HTERT RPE-1 (cell line): ENCODE data around the gene SLC6A3.

Experiments used
- in situ Hi-C: fragments of 300-500 bp; cut with MboI; formaldehyde crosslinking; loops from 4 replicates; pipeline ENCODE4 v1.14.3; 2020; ENCODE audit warnings: low sequenced_read_pairs

The SLC6A3 gene

DNA sequence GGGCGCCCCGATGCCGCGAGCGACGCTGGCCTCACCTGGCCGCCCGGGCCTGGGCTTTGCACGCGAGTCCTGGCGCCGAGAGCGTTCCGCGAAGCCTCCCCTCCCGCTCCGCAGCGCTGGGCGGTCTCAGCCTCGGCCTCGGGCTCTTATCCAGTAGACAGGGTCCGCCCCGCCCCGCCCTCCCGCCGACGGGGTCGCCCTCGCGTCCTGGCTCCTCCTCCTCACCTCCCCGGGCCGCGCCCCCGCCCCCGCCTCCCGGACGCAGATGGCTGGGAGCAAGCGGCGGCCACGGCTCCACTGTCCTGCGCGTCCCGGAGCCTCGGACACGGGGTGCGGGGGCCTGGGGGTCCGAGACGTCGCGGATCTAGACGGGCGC lies at the start of gene SLC6A3:
Gene SLC6A3 (minus strand): TSS at position 128 of the 376 bp plus-strand sequence. CDS start 2,243 bp downstream, outside the sequence.
- in situ Hi-C loops, result no loop called here

DNA sequence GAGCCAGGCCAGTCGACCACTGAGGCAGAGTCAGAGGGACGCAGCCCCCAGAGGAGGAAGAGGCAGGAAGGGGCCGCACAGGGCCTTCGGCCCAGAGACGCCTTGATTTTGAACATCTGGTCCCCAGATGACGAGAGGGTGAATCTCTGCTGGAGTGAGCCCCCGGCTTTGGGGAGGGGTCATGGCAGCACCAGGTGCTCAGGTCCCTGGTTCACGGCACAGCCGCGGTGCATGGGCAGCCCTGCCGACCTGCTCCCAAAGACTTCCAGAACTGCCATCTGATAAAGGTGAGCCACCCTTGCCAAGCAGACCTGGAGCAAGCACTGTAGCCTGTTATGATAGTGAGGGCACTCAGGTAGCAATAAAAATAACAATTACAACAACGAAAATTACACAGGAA lies 48.7 kb upstream of the SLC6A3 start:
- in situ Hi-C loops, result no loop called here

DNA sequence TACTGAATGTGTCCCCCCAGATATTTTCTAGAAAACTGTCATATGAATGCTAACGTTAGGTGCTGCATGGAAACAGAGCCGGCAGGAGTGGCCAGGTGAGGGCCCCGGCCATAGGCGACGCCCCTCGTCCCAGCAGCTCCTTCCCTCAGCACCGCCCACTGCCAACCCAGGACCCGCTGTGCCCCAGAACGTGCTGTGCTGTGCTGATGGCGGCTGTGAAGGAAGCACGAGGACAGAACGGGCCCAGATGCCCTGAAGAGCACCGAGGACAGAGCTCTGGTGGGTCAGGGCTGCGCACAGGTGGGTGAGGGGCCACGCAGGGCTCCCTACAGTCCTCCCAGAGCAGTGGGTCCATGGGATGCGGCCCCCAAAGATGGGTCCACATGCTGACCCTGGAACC lies 48.2 kb upstream of the SLC6A3 start:
- in situ Hi-C loops, result no loop called here

DNA sequence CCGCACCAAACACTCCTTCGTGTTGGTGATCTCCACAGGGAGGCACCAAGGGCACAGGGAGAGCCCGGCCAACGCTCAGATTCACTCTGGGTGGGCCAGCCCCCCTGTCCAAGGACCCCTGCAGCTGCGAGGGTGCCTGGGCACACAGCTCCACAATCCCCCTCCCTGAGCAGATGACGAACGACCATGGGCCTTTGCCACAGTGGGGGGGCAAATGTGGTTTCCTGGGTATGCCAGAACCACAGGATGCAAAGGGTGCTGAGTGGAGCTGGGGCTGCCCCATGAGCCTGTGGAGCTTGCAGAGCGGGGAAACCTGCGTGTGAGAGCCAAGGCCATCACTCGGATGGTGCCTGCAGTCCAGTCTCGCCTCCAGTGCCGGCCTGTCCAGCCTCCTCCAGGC lies 47.5 kb upstream of the SLC6A3 start:
- in situ Hi-C loops, result no loop called here

DNA sequence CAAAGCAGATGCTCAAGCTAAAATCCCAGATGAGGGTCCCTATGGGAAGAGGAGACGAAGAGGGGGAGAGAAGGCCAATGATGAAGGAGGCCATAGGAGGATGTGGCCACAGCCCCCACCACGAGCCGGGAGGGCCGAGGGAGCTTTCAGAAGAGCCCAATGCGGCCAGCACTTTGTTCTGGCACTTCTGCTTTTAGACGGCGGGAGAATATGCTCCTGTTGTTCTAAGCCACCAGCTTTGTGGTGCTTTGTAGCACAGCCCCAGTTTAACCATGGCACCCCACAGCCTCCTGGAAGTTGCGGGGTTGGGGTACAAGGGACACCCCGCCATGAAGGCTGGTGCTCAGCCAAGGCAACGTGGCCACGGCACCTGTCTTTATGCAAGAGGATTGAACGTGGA lies 45.1 kb upstream of the SLC6A3 start:
- in situ Hi-C loops, result no loop called here

DNA sequence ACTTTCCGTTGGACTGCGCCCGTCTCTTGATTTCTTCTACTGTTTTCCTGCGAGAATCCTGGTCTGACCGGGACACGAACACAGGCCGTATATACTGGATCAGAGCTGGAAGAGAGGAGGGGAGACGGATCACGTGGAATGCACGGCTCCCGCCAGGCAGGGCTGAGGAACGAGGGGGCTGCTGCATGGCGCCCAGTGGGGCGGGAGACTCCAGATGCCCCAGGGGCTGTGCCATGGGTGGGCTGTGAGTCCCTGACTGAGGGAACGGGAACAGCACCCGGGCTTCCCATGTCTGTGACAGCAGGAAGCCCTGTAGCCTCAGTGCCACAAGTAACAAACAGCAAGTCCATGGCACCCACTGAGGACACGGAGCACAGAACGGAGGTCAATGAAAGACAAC lies 44.5 kb upstream of the SLC6A3 start:
- in situ Hi-C loops, result no loop called here

DNA sequence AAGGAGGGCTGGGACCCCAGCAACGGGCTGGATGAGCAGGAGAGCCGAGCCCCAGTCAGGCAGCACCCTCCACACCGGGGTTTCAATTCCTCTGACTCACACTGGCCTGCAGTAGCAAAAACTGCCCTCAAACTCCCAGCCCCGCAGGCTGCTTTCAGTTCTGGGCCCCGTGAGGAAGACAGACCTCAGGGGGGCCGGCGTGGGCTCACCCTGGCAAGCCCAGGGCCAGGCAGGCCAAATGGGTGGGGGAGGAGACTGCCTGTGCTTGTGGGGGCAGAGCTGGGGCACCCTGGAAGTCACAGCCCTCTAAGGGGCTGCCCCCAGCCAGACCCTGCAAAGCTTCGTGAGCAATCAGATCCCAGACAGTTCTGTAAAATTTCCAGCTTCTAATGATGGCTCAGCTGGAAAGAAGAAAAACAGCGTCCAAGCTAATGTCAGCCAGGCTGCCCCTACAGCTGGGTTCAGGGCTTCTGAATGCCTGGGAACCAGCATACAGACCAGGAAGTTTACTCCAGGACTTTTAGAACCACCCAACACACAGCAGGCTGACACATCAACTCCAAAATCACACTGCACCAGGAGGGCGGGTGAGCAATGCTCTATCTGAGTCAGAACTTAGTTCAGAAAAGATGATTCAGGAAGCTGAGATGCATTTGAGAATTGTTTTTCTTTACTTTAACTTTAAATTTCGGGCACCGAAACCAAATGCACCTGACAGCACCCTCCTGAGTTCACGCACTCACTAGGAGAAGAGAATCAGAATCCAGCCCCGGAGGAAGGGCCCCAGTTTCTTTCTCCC lies 43.8 kb upstream of the SLC6A3 start:
- in situ Hi-C loops, result no loop called here

DNA sequence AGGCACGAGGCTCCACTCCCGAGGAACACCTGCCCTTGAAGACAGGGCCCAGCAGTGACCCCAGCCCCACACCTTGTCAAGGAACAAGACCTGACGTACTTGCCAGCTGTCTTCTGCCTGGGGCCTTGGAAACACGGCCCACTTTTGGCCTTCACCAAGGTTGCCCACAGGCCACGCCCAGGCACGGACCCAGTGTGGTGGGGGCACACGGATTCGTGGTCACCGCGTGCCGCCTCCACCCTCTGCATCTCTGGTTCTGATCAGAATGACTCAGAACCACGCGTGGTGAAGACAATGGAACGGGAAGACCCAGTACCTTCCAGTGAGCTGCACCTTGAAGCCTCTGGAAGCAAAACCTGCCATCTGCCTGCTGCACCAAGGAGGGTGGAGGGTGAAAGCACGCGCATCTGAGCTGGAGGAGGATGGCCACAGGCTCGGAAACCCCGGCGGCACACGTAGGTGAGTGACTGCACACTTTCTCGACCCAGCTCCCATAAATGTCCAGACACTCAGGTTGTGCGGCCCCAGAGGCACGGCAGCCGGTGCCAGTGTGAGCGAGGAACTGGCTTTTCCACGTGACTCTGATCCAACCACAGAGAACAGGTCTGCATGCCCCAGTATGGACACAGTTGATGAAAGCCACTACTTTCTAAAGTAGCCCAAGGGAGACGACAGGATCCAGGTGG lies 42.0 kb upstream of the SLC6A3 start:
- in situ Hi-C loops, result no loop called here

DNA sequence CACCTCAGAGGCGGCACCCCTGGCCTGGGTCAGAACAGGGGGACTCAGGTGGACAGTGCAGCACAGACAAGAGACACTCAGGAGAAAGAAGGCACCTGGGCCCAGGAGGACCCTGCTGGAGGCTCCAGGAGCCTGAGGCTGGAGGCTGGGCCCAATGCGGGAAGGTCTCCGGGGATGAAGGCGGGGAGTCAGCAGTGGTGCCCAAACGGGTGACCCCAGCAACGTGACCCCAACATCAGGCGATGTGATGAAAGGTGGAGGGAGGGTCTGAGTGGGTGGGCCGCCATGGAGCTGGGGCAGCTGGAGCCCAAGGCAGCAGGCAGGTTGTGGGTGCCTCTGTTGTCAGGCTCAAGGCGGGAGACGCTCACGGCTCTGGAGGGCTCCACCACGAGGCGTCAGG lies 41.0 kb upstream of the SLC6A3 start:
- in situ Hi-C loops, result no loop called here

DNA sequence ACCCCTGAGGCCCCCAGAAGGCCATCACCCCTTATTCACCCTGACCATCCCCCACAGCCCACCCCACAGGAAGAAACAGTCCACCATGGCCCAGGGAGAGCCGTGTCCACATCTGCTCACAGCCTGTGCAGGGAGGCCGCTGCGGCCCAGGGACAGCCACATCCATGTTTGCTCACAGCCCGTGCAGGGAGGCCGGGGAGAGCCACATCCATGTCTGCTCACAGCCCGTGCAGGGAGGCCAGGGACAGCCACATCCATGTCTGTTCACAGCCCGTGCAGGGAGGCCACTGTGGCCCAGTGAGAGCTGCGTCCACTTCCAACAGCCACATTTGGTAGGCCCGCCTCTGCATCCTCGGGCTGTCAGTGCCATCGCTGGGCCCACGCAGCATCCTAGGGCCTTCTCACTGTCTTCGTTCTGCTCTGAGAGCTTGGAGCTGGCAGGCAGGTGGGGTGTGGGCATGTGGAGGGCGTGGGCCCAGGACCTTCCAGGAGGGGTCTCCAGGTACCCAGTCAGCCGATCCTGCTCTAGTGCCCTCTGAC lies 40.4 kb upstream of the SLC6A3 start:
- in situ Hi-C loops, result no loop called here

DNA sequence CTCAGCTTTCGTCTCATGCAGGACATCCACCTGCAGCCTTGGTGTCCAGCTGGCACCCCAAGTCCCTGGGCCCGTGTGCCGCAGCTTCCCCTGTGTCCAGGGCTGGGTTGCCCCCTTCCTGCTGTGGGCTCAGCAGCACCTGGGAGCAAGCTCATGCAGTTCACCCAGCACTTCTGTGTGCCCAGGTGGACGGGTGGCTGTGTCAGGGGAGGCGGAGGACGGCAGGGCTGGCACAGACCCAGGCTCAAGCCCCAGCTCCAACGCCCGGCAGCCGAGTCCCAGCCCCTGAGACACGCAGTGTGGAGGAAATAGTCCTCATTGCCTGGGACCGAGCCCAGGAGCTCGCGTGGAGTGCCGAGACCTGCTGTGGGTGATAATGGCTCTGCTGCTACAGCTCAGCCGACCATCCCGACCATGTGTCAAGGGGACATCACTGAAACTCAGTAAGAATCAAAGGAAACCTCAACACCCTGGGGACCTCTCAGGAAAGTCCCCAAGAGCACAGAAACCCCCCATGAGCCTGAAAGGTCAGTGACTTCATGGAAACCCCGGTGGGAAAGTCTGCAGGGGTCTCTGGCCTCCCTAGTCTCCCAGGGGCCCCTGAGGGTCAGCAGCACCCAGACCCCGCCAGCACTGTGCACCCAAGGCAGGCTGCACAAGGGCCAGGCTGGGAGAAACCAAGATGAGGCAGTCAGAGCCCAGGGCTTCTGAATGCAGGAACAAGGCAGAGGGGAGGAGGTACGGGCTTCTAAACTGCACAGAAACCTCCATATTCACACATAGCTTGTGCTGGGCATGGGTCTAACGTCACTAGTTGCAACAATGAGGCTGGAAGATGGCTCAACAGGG lies 39.7 kb upstream of the SLC6A3 start:
- in situ Hi-C loops, result no loop called here

DNA sequence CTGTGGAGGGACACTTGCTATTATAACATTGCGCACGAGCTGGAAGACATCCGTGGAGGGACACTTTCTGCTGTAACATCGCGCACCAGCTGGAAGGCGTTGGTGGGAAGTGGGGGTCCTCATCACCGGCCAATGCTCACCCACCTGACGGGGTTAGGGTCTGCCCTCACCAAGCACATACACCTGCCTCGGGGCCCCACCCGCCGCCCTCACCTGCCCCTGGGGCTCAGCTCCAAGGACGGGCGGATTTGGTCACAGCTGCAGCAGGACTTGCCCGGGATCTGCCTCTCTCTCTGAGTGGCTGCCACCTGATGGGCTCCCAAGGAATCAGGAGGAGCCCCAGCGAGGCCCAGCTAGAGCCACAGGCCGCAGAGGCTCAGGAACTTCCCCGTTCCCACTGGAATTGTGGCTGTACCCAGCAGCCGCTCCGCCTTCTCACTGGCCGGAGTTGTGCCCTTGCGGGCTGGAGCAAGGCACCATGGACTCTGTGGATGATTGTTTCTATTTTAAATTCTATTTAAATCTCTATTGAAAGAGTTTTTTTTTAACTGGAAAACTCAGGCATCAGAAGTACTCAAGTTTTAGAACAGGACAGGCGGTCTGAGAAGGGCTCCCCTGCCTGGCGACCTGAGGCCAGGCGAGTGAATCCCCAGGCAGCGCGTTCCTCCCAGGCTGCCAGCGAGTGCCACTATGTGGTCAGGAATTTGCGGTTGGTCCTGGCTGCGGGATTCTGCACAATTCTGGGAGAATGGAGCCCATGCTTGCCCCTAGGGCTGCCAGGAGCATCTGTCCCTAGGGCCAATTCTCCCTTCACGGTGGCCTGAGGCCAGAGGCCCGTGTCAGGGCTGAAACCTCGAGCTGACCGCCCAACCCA lies 38.9 kb upstream of the SLC6A3 start:
- in situ Hi-C loops, result no loop called here

DNA sequence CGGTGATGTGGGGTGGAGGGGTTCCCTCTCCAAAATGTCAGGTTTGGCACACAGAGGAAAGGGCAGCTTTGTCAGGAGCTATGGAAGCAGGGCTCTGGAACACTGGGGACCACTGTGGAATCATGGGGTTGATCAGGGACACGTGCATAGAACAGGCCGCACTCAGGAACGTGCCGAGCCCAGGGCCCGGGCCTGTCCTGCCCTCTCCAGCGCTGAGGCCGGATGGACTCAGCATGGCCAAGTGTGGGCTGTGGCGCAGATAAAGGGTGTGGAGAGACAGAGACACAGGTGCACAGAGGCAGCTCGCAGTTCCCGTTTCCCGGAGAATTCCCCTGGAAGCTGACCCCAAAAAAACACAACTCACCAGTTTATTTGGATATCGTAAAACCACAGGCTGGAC lies 37.8 kb upstream of the SLC6A3 start:
- in situ Hi-C loops, result no loop called here

DNA sequence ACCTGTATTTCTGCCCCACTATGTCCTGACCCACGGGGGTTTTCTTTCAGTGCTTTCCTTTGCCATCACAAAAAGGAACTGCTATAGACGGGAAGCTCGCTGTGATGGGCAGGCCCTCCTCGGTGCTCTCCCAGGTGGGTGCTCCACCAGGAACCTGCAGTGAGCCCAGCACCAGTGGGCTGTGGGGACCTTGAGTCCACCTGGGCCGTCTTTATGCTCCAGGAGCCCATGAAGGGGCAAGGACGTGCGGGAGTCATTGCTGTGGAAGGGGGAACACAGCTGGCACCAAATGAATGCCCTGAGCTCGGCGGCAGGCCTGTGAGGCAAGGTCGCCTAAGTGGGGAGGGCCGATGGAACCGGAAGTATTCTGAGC lies 36.7 kb upstream of the SLC6A3 start:
- in situ Hi-C loops, result no loop called here

DNA sequence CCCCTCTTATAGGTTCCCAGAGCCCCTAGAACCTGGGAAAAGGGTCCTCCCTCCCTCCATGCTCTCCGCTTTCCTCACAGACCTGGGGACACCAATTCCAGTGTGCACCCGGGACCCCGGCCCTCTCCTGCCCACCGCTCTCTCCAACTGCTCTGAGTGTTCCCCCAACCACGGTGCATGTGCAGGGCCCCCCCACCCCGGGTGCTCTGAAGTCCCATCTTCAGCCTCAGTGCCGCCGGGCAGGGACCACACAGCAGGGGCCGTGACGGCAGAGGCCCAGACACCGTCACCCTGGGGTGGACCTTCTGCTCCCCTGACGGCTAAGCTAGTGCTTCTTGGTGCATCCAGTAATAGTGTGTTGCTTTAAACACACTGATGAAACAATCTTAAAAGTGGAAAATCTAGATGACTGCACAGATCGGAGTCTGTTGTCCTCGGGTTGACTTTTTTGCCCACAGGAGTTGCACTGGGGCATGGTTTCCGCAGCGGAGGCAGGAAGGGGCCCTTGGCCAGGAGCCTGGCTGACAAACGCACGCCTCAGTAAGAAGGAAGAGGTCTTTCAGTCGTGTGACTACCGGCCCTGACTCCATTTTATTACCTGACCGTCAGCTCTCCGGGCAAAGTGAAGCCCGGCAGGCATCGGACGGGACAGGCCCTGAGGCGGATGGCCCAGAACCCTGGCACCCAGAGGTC lies 36.2 kb upstream of the SLC6A3 start:
- in situ Hi-C loops, result no loop called here

DNA sequence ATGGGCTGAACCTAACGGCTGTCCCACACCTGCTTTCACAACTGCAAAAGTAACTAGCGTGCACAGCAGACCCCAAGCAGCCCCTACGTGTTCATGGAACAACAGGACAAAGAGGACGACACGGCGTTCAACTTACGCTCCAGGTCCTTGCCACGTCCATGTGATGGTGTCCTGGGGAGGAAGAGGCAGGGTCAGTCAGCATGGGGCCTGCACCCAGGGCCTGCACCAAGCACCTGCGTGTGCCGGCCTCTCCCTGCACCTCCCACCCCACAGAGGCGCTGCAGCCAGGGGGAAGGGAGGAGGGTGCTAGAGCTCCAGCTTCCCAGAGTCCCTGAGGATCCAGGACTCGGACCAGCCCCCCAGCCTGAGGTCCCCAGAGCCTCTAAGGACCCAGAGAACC lies 35.6 kb upstream of the SLC6A3 start:
- in situ Hi-C loops, result no loop called here

DNA sequence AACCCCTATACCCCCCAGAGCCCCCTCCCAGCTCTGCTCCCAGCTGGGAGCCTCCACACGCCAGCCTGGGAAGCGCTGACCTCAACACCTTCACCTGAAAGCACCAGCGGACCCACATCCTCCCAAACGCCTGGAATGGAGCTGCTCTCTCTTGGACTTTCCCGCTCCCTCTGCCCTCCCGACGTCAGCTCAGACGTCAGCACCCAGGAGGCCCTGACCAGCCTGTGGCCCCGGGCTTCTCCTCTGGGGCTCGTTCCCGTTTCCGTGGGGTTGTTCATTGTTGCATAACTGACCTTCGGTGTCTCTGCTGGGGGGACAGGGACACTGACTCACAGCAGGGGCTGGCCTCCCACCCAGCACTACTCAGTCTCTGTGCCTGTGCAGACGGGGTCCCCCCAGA lies 35.0 kb upstream of the SLC6A3 start:
- in situ Hi-C loops, result no loop called here

DNA sequence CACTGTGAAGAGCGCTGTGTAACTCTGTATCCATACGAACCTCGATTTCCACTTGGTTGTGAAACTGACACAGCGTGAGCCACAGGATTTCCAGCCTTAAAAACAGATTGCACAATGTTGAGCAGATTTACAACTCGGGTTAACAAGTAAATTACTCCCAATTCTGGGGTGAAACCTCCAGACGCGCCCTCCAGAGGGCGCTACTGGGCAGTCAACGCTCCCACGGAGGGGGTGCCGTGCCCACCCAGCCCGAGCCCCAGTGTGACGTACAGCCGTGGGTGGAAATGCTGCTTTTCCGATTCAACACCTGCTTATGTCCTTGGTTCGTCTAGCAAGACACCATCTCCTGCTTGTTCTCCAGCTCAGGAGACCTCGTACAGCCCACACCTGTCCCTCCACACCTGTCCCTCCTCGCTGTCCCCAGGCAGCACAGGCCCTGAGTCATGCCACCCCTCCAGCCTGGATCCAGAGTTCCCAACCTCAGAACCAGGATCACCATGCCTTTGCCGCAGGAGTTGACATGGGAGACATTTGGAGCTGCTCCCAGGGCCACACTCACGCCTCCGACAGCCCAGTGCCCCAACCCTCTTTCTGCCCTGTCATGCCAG lies 34.4 kb upstream of the SLC6A3 start:
- in situ Hi-C loops, result no loop called here

DNA sequence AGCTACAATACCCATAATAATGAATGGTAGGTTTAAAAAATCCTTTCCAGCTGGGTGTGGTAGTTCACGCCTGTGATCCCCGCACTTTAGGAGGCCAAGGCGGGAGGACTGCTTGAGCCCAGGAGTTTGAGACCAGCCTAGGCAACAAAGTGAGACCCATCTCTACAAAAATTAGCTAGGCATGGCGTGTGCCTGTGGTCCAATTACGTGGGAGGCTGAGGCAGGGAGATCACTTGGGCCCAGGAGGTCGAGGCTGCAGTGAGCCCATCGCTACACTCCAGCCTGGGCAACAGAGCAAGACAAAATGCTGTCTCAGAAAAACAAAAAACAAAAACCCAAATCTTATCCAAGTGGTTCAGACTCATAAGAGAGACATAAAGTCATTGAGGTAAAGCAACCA lies 33.8 kb upstream of the SLC6A3 start:
- in situ Hi-C loops, result no loop called here
